ENCODE measurements around the gene KRT10. TPM values are rescaled to one million over a fixed set of nuclear protein-coding genes. Genes with fewer than 3 reads are reported as not detected.

Gene KRT10
- total RNA-seq, 1 donor from 2014 or later: 50.6 TPM

GRCh38 chr17:40850293-40850972, 28.0 kb upstream of the KRT10 start:
- Histone ChIP-seq H3K36me3 (ENCODE audit: insufficient read depth, low read length) (no peaks in the 10 kb centered on the region), H3K4me3 (ENCODE audit: insufficient read depth, low read depth, low read length) (no peak overlapping the region), H2AFZ (ENCODE audit: low read depth, low read length) (no peak overlapping the region), H3K9me3 (ENCODE audit: insufficient read depth, low read depth, low read length) (no peaks in the 10 kb centered on the region), H3K79me2 (ENCODE audit: insufficient read depth, low read length) (no peaks in the 10 kb centered on the region), H3K4me1 (ENCODE audit: insufficient read depth, low read length) (no peaks in the 10 kb centered on the region), H4K20me1 (ENCODE audit: insufficient read depth, low read length) (no peaks in the 10 kb centered on the region), H3K27ac (ENCODE audit: low read depth, low read length) (no peak overlapping the region), H3K27me3 (ENCODE audit: insufficient read depth, low read length) (no peaks in the 10 kb centered on the region), H3K9ac (ENCODE audit: low read length) (no peak overlapping the region), H3K4me2 (ENCODE audit: low read length) (no peak overlapping the region)
- no peaks in the 10 kb centered on the region for H3K4me1 Mint-ChIP-seq (ENCODE audit: low read depth, unreplicated experiment)
- no peak overlapping the region for H3K4me3 Mint-ChIP-seq (ENCODE audit: unreplicated experiment)
- TF ChIP-seq EZH2 (IDR thresholded peaks at IDR 0.05; ENCODE audit: insufficient read depth, low read length): no peak
- DNase-seq (ENCODE audit: low read depth) (no peak), FAIRE-seq (no peak)
- H3K36me3 Mint-ChIP-seq (ENCODE audit: low read depth, unreplicated experiment): no peaks in the 10 kb centered on the region
- H3K27ac Mint-ChIP-seq (ENCODE audit: unreplicated experiment): no peak overlapping the region
- no peaks in the 10 kb centered on the region for H3K9me3 Mint-ChIP-seq (ENCODE audit: unreplicated experiment)
- no peaks in the 10 kb centered on the region for H3K27me3 Mint-ChIP-seq (ENCODE audit: low read depth, unreplicated experiment)

DNA sequence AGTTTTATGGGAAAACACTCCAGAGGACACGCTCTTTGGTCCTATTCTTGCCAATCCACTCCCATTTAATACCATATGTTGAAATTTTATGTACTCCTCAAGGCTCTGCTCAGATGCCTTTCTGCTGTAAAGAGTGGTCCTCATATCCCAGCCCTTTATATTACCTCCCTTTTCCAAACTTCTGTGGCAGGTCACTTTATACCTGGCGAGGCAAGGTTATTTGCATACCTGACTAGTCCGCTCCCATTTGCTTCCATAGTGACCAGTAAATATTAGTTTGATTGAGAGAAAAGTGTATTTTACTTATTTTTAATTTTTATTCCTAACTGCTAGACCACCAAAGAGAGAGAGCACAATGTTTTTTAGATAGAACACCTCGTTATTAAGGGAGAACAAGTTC, 27.3 kb upstream of the KRT10 start:
- Histone ChIP-seq H3K4me3 (ENCODE audit: insufficient read depth, low read depth, low read length) (no peak overlapping the region), H3K27me3 (ENCODE audit: insufficient read depth, low read length) (no peaks in the 10 kb centered on the region), H2AFZ (ENCODE audit: low read depth, low read length) (no peak overlapping the region), H3K79me2 (ENCODE audit: insufficient read depth, low read length) (no peaks in the 10 kb centered on the region), H3K4me1 (ENCODE audit: insufficient read depth, low read length) (no peaks in the 10 kb centered on the region), H3K36me3 (ENCODE audit: insufficient read depth, low read length) (no peaks in the 10 kb centered on the region), H3K27ac (ENCODE audit: low read depth, low read length) (no peak overlapping the region), H3K9ac (ENCODE audit: low read length) (no peak overlapping the region), H3K4me2 (ENCODE audit: low read length) (no peak overlapping the region), H4K20me1 (ENCODE audit: insufficient read depth, low read length) (no peaks in the 10 kb centered on the region), H3K9me3 (ENCODE audit: insufficient read depth, low read depth, low read length) (no peaks in the 10 kb centered on the region)
- H3K27ac Mint-ChIP-seq (ENCODE audit: unreplicated experiment): no peak overlapping the region
- peaks cover 2% of the 10 kb centered on the region for H3K27me3 Mint-ChIP-seq (ENCODE audit: low read depth, unreplicated experiment)
- DNase-seq (ENCODE audit: low read depth): no peak
- H3K36me3 Mint-ChIP-seq (ENCODE audit: low read depth, unreplicated experiment): no peaks in the 10 kb centered on the region
- FAIRE-seq: no peak
- no peaks in the 10 kb centered on the region for H3K9me3 Mint-ChIP-seq (ENCODE audit: unreplicated experiment)
- H3K4me3 Mint-ChIP-seq (ENCODE audit: unreplicated experiment): no peak overlapping the region
- no peaks in the 10 kb centered on the region for H3K4me1 Mint-ChIP-seq (ENCODE audit: low read depth, unreplicated experiment)
- no peak for TF ChIP-seq EZH2 (IDR thresholded peaks at IDR 0.05; ENCODE audit: insufficient read depth, low read length)
- no peak for TF ChIP-seq CTCF (IDR thresholded peaks at IDR 0.05; ENCODE audit: insufficient read depth, low read depth, low read length)

- H3K36me3 Mint-ChIP-seq (ENCODE audit: low read depth, unreplicated experiment): no peaks in the 10 kb centered on the region
- Histone ChIP-seq H3K27me3 (ENCODE audit: insufficient read depth, low read length) (no peaks in the 10 kb centered on the region), H3K79me2 (ENCODE audit: insufficient read depth, low read length) (no peaks in the 10 kb centered on the region), H3K9me3 (ENCODE audit: insufficient read depth, low read depth, low read length) (no peaks in the 10 kb centered on the region), H2AFZ (ENCODE audit: low read depth, low read length) (no peak overlapping the region), H3K4me1 (ENCODE audit: insufficient read depth, low read length) (no peaks in the 10 kb centered on the region), H3K9ac (ENCODE audit: low read length) (no peak overlapping the region), H3K4me3 (ENCODE audit: insufficient read depth, low read depth, low read length) (no peak overlapping the region), H4K20me1 (ENCODE audit: insufficient read depth, low read length) (no peaks in the 10 kb centered on the region), H3K4me2 (ENCODE audit: low read length) (no peak overlapping the region), H3K27ac (ENCODE audit: low read depth, low read length) (no peak overlapping the region), H3K36me3 (ENCODE audit: insufficient read depth, low read length) (no peaks in the 10 kb centered on the region)
- DNase-seq (ENCODE audit: low read depth) (no peak), FAIRE-seq (no peak)
- H3K27me3 Mint-ChIP-seq (ENCODE audit: low read depth, unreplicated experiment): peaks cover 2% of the 10 kb centered on the region
- no peak overlapping the region for H3K27ac Mint-ChIP-seq (ENCODE audit: unreplicated experiment)
- no peaks in the 10 kb centered on the region for H3K4me1 Mint-ChIP-seq (ENCODE audit: low read depth, unreplicated experiment)
- H3K9me3 Mint-ChIP-seq (ENCODE audit: unreplicated experiment): no peaks in the 10 kb centered on the region
- no peak for TF ChIP-seq EZH2 (IDR thresholded peaks at IDR 0.05; ENCODE audit: insufficient read depth, low read length)
- TF ChIP-seq CTCF (IDR thresholded peaks at IDR 0.05; ENCODE audit: insufficient read depth, low read depth, low read length): no peak
- no peak overlapping the region for H3K4me3 Mint-ChIP-seq (ENCODE audit: unreplicated experiment)
Observed at GRCh38 chr17:40848583-40849235, 26.3 kb upstream of the KRT10 start.
